Ovary (tissue), 9 donors: Measurements from ENCODE around the gene GREB1L. TPM values are rescaled to one million over a fixed set of nuclear protein-coding genes. Genes with fewer than 3 reads are reported as not detected.

Source experiments
- DNase-seq, 5 donors: peaks; one replicate each; pipeline ENCODE4 v3.0.0-alpha.2; 2019 to 2020
- H3K27ac ChIP-seq, 2 donors: fragments of 200-600 bp; one replicate each; pipeline versions ENCODE4 v1.5.1 to v1.8.0; 2019 to 2022
- H3K27me3 ChIP-seq: fragments of 200-600 bp; one replicate; pipeline ENCODE4 v1.8.0; 2022
- H3K36me3 ChIP-seq: fragments of 200-600 bp; sonication (generic); one replicate; pipeline ENCODE4 v1.5.1; 2019
- H3K4me1 ChIP-seq: one replicate; pipeline ENCODE4 v1.8.1; 2013; ENCODE audit warnings: mild to moderate bottlenecking, moderate library complexity; ENCODE audit not compliant: insufficient read depth
- H3K4me3 ChIP-seq: fragments of 200-600 bp; sonication (generic); one replicate; pipeline ENCODE4 v1.5.1; 2017
- H3K9me3 ChIP-seq, 2 donors: fragments of 200-600 bp in 1 of 2; sonication (generic) in 1 of 2; one replicate each; pipeline versions ENCODE4 v1.5.1 to v1.8.1; 2013 to 2019; ENCODE audit warnings: mild to moderate bottlenecking in 1 of 2, moderate library complexity in 1 of 2
- EP300 ChIP-seq: sonication (generic); formaldehyde crosslinking; IDR thresholded peaks from one replicate; pipeline ENCODE4 v1.6.1; 2017; ENCODE audit warnings: antibody characterized with exemption
- POLR2A ChIP-seq: fragments of 450-650 bp; IDR thresholded peaks from one replicate; pipeline ENCODE4 v1.6.1; 2017; ENCODE audit warnings: antibody characterized with exemption, mild to moderate bottlenecking, moderate library complexity
- WGBS, 3 donors: extraction: QIAGEN DNeasy Blood & Tissue Kit in 1 of 3; methylation state at CpG; one replicate each; pipeline versions ENCODE4 v1.1.5 to v1.1.7; 2013 to 2017; 5-methylcytosine and 5-hydroxymethylcytosine counted together
- intact Hi-C, 4 donors: fragments of 100-400 bp; cut with DNase I; formaldehyde crosslinking; loops; one replicate each; pipeline versions ENCODE4 v1.11.0 to v1.15.1; 2022 to 2023
- polyA plus RNA-seq, 2 donors: library from polyadenylated mRNA; stranded (reverse); fragments of 200-250 nt in 1 of 2; fragments of 350-450 nt in 1 of 2; fragmentation: Illumina TruSeq in 1 of 2; extraction: RNeasy Lipid Tissue Mini Kit (QIAGEN cat#74804) in 1 of 2; gene quantifications; one replicate each; pipeline ENCODE4 v1.2.3, GENCODE V29; 2013 to 2014
- total RNA-seq, 7 donors: library from RNA; depleted of rRNA in 2 of 7; stranded (reverse); fragments of >200 nt in 2 of 7; fragmentation: NEBNext Ultra II Directional in 3 of 7; extraction: Animal tissue kit (Norgen Biotek cat#: 25700) in 3 of 7; gene quantifications; one replicate each; pipeline versions ENCODE4 v1.1.0 to v1.2.4, GENCODE V29; 2016 to 2023
- TF ChIP-seq, protein P1 (sequence below), 3 donors: fragments of 450-650 bp in 2 of 3; fragments of 200-600 bp in 1 of 3; IDR thresholded peaks; one replicate each; pipeline versions ENCODE4 v1.5.1 to v1.8.0; 2016 to 2022; ENCODE audit warnings: antibody characterized with exemption in 3 of 3, mild to moderate bottlenecking in 1 of 3
- donor health status: DM: no; HTN: no; CAD: no; lungs with moderate emphysema.
- donor health status: DM: no; HTN: no; CAD: no.
- donor health status: Bipolar disorder and iron deficiency.
- donor health status: DM: yes; HTN: yes; CAD: no.
- donor health status: DM: no; HTN: no; CAD: no.
- donor health status: DM: yes; HTN: yes; CAD: no.

GREB1L gene
- total and polyA plus RNA-seq, 9 donors: 2.4 to 22.8 (median 10.4) TPM

DNA sequence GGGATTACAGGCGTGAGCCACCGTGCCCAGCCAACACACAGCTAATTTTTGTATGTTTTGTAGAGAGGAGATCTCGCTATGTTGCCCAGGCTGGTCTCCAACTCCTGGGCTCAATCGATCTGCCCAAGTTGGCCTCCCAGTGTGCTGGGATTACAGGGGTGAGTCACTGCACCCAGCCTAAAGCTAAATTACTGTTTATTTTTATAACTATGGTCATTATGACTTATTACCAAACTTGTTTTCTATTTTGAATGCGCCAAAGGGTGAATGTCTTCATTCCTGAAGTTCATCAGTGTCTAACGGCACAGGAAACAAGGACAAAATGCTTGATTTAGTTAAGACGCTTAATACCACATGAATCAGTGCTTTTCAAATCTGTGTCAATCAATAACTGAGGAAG, 38.9 kb upstream of the GREB1L start:
- Histone ChIP-seq H3K9me3 (no peaks in the 10 kb centered on the region), H3K27me3 (no peaks in the 10 kb centered on the region), H3K27ac (no peak overlapping the region), H3K4me3 (no peak overlapping the region), H3K36me3 (no peaks in the 10 kb centered on the region), H3K4me1 (no peaks in the 10 kb centered on the region)
- WGBS, 3 donors: 94% methylated on average over 7 of the region's 7 CpGs
- TF ChIP-seq, protein P1, sequence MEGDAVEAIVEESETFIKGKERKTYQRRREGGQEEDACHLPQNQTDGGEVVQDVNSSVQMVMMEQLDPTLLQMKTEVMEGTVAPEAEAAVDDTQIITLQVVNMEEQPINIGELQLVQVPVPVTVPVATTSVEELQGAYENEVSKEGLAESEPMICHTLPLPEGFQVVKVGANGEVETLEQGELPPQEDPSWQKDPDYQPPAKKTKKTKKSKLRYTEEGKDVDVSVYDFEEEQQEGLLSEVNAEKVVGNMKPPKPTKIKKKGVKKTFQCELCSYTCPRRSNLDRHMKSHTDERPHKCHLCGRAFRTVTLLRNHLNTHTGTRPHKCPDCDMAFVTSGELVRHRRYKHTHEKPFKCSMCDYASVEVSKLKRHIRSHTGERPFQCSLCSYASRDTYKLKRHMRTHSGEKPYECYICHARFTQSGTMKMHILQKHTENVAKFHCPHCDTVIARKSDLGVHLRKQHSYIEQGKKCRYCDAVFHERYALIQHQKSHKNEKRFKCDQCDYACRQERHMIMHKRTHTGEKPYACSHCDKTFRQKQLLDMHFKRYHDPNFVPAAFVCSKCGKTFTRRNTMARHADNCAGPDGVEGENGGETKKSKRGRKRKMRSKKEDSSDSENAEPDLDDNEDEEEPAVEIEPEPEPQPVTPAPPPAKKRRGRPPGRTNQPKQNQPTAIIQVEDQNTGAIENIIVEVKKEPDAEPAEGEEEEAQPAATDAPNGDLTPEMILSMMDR (IDR thresholded peaks at IDR 0.05): no peak
- TF ChIP-seq POLR2A: no peak
- TF ChIP-seq EP300: no peak
- DNase-seq: no peak
- intact Hi-C loops: no loop called here

DNA sequence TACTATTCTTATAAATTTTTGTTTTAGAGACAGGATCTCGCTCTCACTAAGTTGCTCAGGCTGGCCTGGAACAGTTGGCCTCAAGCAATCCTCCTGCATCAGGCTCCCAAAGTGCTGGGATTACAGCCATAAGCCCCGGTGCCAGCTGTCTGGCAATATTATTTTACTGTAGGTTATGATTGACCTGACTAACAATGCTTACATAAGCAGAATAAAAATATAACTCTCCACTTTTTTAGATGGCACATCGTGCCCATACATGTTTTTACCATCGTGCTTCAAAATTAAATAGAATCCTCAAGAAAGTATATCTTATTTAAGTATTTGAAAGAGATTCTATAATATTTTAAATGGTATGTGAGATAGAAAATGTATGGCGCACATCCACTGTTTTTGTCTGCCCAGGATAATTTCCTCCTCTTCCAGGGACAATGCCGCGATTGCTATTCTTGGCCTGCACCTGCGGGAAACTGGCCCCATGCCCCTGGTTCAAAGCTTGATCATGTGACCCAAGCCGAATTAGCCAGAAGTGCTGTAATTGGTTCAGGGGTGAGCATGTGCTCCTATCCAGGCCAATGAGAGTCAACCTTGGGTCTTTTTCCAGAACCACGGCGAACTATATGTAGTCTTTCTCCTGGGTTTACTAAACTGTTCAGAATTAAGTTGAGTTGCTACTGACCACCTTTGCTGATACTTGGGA, 38.3 kb upstream of the GREB1L start:
- H3K27ac ChIP-seq: no peak overlapping the region
- intact Hi-C loops: no loop called here
- TF ChIP-seq EP300 (no peak), POLR2A (no peak)
- TF ChIP-seq, protein P1 (IDR thresholded peaks at IDR 0.05): no peak
- no peaks in the 10 kb centered on the region for H3K36me3 ChIP-seq
- DNase-seq: no peak
- H3K9me3 ChIP-seq: no peaks in the 10 kb centered on the region
- WGBS, 3 donors: 93 to 95% (median 94%) methylated on average over 11 of the region's 11 CpGs
- no peaks in the 10 kb centered on the region for H3K27me3 ChIP-seq
- H3K4me1 ChIP-seq: no peaks in the 10 kb centered on the region
- H3K4me3 ChIP-seq: no peak overlapping the region

DNA sequence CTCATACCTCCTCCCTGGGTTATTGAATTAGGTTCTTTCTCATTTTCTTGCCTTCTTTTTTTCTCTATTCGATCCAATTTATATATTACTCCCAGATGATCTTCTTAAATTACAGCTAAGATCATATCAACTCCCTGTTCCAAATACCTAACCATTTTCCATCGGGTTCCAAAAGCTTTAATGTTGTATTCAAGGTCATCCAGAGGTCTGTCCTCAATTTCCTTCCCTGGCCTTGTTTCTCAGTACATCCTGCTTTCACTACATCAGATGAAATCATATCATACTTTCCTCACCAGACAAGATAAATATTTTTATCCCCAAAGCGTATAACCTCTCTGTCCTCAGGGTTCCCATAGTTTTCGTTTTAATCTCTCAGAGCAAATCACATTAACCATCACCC, 36.3 kb upstream of the GREB1L start:
- no peaks in the 10 kb centered on the region for H3K27me3 ChIP-seq
- no peak overlapping the region for H3K27ac ChIP-seq
- intact Hi-C loops: no loop called here
- no peak for DNase-seq
- no peaks in the 10 kb centered on the region for H3K9me3 ChIP-seq
- WGBS, 3 donors: 39 to 60% (median 57%) methylated on average over 4 of the region's 4 CpGs
- TF ChIP-seq EP300: no peak
- TF ChIP-seq POLR2A: no peak
- TF ChIP-seq, protein P1 (IDR thresholded peaks at IDR 0.05): no peak
- peaks cover 2% of the 10 kb centered on the region for H3K4me1 ChIP-seq
- H3K4me3 ChIP-seq: no peak overlapping the region
- H3K36me3 ChIP-seq: no peaks in the 10 kb centered on the region

DNA sequence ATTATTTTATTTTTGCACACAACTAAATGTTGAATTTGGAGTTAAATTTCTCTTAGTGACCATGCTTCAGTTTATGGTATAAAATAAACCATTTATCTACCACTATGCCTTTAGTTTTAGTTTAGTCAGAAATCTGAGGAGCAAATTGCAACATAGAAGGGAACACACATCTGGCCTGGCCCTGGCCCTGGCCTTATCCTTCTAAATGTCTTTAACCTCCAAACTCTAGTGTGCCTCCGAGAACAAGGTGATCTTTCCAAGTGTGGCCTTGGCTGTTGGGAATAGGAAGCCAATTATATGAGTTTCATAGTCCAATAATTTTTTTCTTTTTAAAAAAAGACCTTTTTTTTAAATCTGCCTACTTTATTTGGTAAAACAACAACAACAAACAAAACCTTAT, 31.8 kb upstream of the GREB1L start:
- intact Hi-C loops: no loop called here
- peak in 2 of 5 donors; percentile 26 to 62 for DNase-seq
- H3K36me3 ChIP-seq: no peaks in the 10 kb centered on the region
- no peak overlapping the region for H3K4me3 ChIP-seq
- H3K27ac ChIP-seq: no peak overlapping the region
- TF ChIP-seq, protein P1 (IDR thresholded peaks at IDR 0.05): no peak
- no peak for TF ChIP-seq EP300
- no peak for TF ChIP-seq POLR2A
- H3K27me3 ChIP-seq: no peaks in the 10 kb centered on the region
- peaks cover 2% of the 10 kb centered on the region for H3K4me1 ChIP-seq
- 38 to 57% (median 52%) methylated on average over 1 of the region's 1 CpG for WGBS, 3 donors
- no peaks in the 10 kb centered on the region for H3K9me3 ChIP-seq
